PC-3 (cell line): ENCODE results near the gene SMIM31. TPM values are rescaled to one million over a fixed set of nuclear protein-coding genes. Genes with fewer than 3 reads are reported as not detected.

Experiments
- ATAC-seq: fragments of 200-7000 bp; cut with Tn5 transposase; 2 replicates; pipeline ENCODE4 v1.9.1; 2020; ENCODE audit warnings: mild to moderate bottlenecking, moderate library complexity
- BruUV-seq: library from RNA; stranded (reverse); fragments of 400-500 nt; replicated peaks from 2 replicates; lab custom pipeline; 2021; lab: Mats Ljungman, UMichigan
- CTCF ChIA-PET: fragments of 300-600 bp; sonication (Branson Sonifier 250); formaldehyde crosslinking; loops from one replicate; lab custom pipeline; 2022; ENCODE audit warnings: antibody characterized with exemption; lab: Charles Lee
- POLR2A ChIA-PET: fragments of 300-600 bp; sonication (Branson Sonifier 250); formaldehyde crosslinking; loops from one replicate; lab custom pipeline; 2022; ENCODE audit warnings: antibody characterized with exemption; ENCODE audit not compliant: unreplicated experiment; lab: Charles Lee
- DNase-seq: peaks from one replicate; pipeline ENCODE4 v3.0.0-alpha.2; 2015
- H2AFZ ChIP-seq: fragments of 300-600 bp; sonication (generic); 2 replicates; pipeline ENCODE4 v1.6.0; 2016; ENCODE audit warnings: antibody characterized with exemption, low read length
- H3F3A ChIP-seq: fragments of 300-600 bp; sonication (generic); one replicate; pipeline ENCODE4 v1.6.0; 2017; ENCODE audit warnings: antibody characterized with exemption, low read length, control low read depth, mild to moderate bottlenecking; ENCODE audit not compliant: unreplicated experiment
- H3K27ac ChIP-seq: fragments of 300-600 bp; sonication (generic); 2 replicates; pipeline ENCODE4 v1.5.1; 2016; ENCODE audit warnings: mild to moderate bottlenecking, low read length
- H3K27me3 ChIP-seq: fragments of 300-600 bp; sonication (generic); 2 replicates; pipeline ENCODE4 v1.6.1; 2016; ENCODE audit warnings: low read length, mixed read lengths
- H3K36me3 ChIP-seq: fragments of 300-600 bp; sonication (generic); 2 replicates; pipeline ENCODE4 v1.6.1; 2016; ENCODE audit warnings: low read depth, mixed run types, low read length, mixed read lengths
- H3K4me1 ChIP-seq: fragments of 300-600 bp; sonication (generic); 2 replicates; pipeline ENCODE4 v1.5.1; 2016; ENCODE audit warnings: low read length; ENCODE audit not compliant: insufficient read depth
- H3K4me2 ChIP-seq: fragments of 300-600 bp; sonication (generic); 2 replicates; pipeline ENCODE4 v1.6.0; 2016; ENCODE audit warnings: low read length
- H3K4me3 ChIP-seq: fragments of 300-600 bp; sonication (generic); 2 replicates; pipeline ENCODE4 v1.5.1; 2016; ENCODE audit warnings: mild to moderate bottlenecking, low read length, mixed read lengths
- H3K79me2 ChIP-seq: fragments of 300-600 bp; sonication (generic); 2 replicates; pipeline ENCODE4 v1.6.1; 2017; ENCODE audit warnings: low read length, mixed read lengths
- H3K9ac ChIP-seq: fragments of 300-600 bp; sonication (generic); 2 replicates; pipeline ENCODE4 v1.6.0; 2016; ENCODE audit warnings: mild to moderate bottlenecking, low read length
- H3K9me2 ChIP-seq: fragments of 300-600 bp; sonication (generic); replicated peaks from 2 replicates; pipeline ENCODE4 v1.6.1; 2016; ENCODE audit warnings: mixed run types, low read length, mixed read lengths
- H3K9me3 ChIP-seq: fragments of 300-600 bp; sonication (generic); 2 replicates; pipeline ENCODE4 v1.6.1; 2016; ENCODE audit warnings: low read length, mixed read lengths
- H4K20me1 ChIP-seq: fragments of 300-600 bp; sonication (generic); 2 replicates; pipeline ENCODE4 v1.6.1; 2016; ENCODE audit warnings: low read length, mixed read lengths
- EZH2 ChIP-seq: fragments of 300-600 bp; sonication (generic); IDR thresholded peaks from one replicate; pipeline ENCODE4 v1.6.1; 2017; ENCODE audit warnings: antibody characterized with exemption, mild to moderate bottlenecking, low read length; ENCODE audit not compliant: unreplicated experiment
- EZH2phosphoT487 ChIP-seq: fragments of 300-600 bp; sonication (generic); IDR thresholded peaks from 2 replicates; pipeline ENCODE4 v1.6.1; 2018; ENCODE audit warnings: mild to moderate bottlenecking, antibody characterized with exemption, low read length, borderline replicate concordance
- intact Hi-C: fragments of 100-400 bp; cut with micrococcal nuclease; formaldehyde crosslinking; loops from 2 replicates; pipeline ENCODE4 v1.9.0; 2023
- total RNA-seq: library from RNA; depleted of rRNA; stranded (reverse); fragments of >200 nt; gene quantifications from 2 replicates; pipeline ENCODE4 v1.2.3, GENCODE V29; 2014
- TF ChIP-seq, protein P1 (sequence below): fragments of 300-600 bp; sonication (generic); conservative IDR thresholded peaks from 2 replicates; pipeline ENCODE4 v1.5.1; 2017; ENCODE audit warnings: antibody characterized with exemption, low read depth, mild to moderate bottlenecking, low read length

The SMIM31 gene
- total RNA-seq, 1 experiment from 2014 or later, result not detected

DNA sequence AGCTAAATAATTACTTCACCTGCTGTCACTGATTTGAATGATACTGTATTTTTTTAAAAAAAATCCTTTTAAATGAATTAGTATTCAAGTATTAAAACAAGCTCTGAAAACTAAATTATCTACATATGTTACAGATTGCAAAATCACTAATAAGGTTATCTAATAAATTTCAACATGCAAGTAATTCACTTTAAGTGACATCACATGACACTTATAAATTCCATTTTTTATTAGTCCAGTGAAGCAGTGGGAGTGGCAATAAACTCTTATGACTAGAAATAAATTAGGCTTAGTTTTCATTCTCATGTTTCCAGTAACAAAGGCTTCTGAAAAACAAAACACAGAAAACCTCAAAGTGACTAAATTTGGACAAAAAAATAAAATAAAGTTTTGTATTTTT is 36.3 kb downstream of the SMIM31 start:
- TF ChIP-seq EZH2phosphoT487 (no peak), EZH2 (no peak)
- TF ChIP-seq, protein P1, sequence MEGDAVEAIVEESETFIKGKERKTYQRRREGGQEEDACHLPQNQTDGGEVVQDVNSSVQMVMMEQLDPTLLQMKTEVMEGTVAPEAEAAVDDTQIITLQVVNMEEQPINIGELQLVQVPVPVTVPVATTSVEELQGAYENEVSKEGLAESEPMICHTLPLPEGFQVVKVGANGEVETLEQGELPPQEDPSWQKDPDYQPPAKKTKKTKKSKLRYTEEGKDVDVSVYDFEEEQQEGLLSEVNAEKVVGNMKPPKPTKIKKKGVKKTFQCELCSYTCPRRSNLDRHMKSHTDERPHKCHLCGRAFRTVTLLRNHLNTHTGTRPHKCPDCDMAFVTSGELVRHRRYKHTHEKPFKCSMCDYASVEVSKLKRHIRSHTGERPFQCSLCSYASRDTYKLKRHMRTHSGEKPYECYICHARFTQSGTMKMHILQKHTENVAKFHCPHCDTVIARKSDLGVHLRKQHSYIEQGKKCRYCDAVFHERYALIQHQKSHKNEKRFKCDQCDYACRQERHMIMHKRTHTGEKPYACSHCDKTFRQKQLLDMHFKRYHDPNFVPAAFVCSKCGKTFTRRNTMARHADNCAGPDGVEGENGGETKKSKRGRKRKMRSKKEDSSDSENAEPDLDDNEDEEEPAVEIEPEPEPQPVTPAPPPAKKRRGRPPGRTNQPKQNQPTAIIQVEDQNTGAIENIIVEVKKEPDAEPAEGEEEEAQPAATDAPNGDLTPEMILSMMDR, result no peak
- intact Hi-C loops, result no loop called here
- no peaks in the 10 kb centered on the region for H3K9me2 ChIP-seq
- no peaks in the 10 kb centered on the region for H3F3A ChIP-seq
- no peak overlapping the region for H3K27ac ChIP-seq
- H3K27me3 ChIP-seq, result no peaks in the 10 kb centered on the region
- H3K4me1 ChIP-seq, result no peaks in the 10 kb centered on the region
- no peak overlapping the region for H2AFZ ChIP-seq
- no peak for DNase-seq
- H4K20me1 ChIP-seq, result no peaks in the 10 kb centered on the region
- no peaks in the 10 kb centered on the region for H3K9me3 ChIP-seq
- H3K4me3 ChIP-seq, result no peak overlapping the region
- ATAC-seq, result no peak
- no peaks in the 10 kb centered on the region for H3K36me3 ChIP-seq
- H3K9ac ChIP-seq, result no peak overlapping the region
- no peak overlapping the region for H3K4me2 ChIP-seq
- ChIA-PET CTCF (no interaction called here), POLR2A (no interaction called here)
- no peaks in the 10 kb centered on the region for H3K79me2 ChIP-seq
- BruUV-seq, result no TSS peak

DNA sequence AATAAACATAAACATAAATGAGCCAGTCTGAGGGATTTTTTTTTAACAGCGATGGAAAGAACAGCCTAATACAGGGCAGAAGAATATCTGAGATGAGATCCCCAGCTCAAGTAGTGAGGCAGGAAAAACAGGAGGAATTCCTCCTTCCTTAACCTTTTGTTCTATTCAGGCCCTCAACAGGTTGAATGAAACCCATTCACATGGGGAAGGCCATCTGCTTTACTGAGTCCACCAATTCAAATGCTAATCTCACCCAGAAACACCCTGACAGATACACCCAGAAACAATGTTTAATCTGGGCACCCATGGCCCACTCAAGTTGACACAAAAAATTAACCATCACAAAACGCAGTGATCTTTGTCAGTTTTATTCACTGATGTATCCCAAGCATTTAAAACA is 45.5 kb downstream of the SMIM31 start:
- DNase-seq (no peak), ATAC-seq (no peak)
- H3F3A ChIP-seq, result no peaks in the 10 kb centered on the region
- no peak overlapping the region for H2AFZ ChIP-seq
- BruUV-seq, result no TSS peak
- no peak overlapping the region for H3K27ac ChIP-seq
- no peaks in the 10 kb centered on the region for H3K4me1 ChIP-seq
- ChIA-PET POLR2A (no interaction called here), CTCF (no interaction called here)
- H3K79me2 ChIP-seq, result no peaks in the 10 kb centered on the region
- peaks cover 10% of the 10 kb centered on the region; the same call in 1 of the 2 replicates for H3K27me3 ChIP-seq
- H3K9me2 ChIP-seq, result no peaks in the 10 kb centered on the region
- TF ChIP-seq EZH2phosphoT487 (no peak), EZH2 (no peak)
- TF ChIP-seq, protein P1, result no peak
- H3K4me2 ChIP-seq, result no peak overlapping the region
- intact Hi-C loops, result no loop called here
- no peak overlapping the region for H3K9ac ChIP-seq
- no peaks in the 10 kb centered on the region for H3K36me3 ChIP-seq
- H3K4me3 ChIP-seq, result no peak overlapping the region
- H3K9me3 ChIP-seq, result no peaks in the 10 kb centered on the region
- H4K20me1 ChIP-seq, result no peaks in the 10 kb centered on the region

DNA sequence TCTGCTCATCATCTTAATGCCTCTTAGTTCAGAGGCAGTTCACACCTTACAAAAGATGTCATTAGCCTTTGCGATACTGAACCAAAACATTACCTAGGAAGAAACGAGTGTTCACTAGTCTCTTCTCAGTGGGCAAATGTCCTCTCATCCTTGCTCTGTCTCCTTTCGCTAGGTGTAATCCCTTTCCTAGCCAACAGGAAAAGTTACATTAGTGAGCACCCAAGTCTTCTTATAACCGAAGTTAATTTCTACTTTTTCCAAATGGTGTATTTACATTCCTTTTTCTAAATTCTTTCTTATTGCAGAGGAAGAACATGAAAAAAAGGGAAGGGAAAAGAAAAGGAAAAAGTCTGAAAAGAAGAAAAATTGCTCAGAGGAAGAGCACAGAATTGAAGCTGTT is 46.9 kb downstream of the SMIM31 start:
- Histone ChIP-seq H3K9ac (no peak overlapping the region), H3K27ac (no peak overlapping the region), H3K36me3 (no peaks in the 10 kb centered on the region), H2AFZ (no peak overlapping the region), H3K4me1 (no peaks in the 10 kb centered on the region), H3K9me3 (no peaks in the 10 kb centered on the region), H4K20me1 (no peaks in the 10 kb centered on the region), H3K79me2 (no peaks in the 10 kb centered on the region), H3K4me2 (no peak overlapping the region), H3F3A (no peaks in the 10 kb centered on the region), H3K4me3 (no peak overlapping the region), H3K9me2 (no peaks in the 10 kb centered on the region), H3K27me3 (peaks cover 22% of the 10 kb centered on the region)
- CTCF ChIA-PET, result no interaction called here
- no TSS peak for BruUV-seq
- POLR2A ChIA-PET, result no interaction called here
- intact Hi-C loops, result no loop called here
- TF ChIP-seq, protein P1, result no peak
- TF ChIP-seq EZH2 (no peak), EZH2phosphoT487 (no peak)
- DNase-seq, result no peak
- ATAC-seq, result no peak
